ENCODE data around the gene NEURL1B. TPM values are rescaled to one million over a fixed set of nuclear protein-coding genes. Genes with fewer than 3 reads are reported as not detected.

Gene NEURL1B
- total and polyA plus RNA-seq, 12 donors = 9.8 to 99.9 (median 41.5) TPM

DNA sequence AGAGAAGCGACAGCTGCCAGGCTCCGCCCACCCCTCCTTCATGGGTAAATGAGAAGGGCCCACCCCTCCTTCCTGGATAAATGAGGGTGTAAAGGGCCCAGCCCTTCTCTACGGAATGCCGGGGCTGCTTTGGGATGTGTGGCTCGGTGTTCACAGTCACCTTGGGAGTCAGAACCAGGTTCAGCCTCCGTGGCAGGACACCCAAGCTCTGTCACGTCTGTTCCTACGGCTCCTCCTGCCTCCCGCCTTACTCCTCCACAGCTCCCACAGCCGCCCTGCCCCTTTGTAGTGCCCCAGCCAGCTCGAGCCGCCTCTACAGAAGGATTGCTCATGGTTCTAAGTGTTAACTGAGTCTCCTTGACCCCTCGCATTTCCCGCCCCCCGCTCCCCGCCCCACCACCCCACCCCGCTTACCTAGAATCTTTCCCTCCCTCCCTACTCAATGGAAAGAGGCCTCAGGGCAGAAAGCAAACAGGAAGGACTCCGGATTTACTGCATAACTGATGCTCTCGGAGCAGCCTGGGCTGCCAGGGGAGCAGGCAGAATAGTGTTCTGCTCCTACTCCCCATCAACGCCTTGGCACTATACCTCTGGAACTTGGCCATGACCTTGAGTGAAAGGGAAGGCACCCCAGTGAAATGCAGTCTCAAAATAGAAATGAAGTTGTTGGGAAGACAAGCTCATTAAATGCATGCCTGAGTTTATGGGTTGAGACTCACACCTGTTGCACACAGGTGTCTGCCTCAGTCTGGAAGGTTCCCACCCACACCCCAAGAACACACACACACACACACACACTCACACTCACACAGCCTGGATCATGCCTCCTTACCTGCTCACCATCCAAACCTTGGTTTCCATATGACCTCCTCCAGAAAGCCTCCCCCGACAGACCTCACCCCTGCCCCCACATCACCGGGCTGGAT, 59.6 kb downstream of the NEURL1B start:
- Histone ChIP-seq H3K9me3 (replicated peaks in 1 of 3) (no peaks in the 10 kb centered on the region), H3K4me1 (replicated peaks in 1 of 2) (peaks cover 5 to 13% of the 10 kb centered on the region in 2 donors), H3K4me3 (no peak overlapping the region), H3K27ac (peak overlapping the region in 1 of 5 donors; percentile 43), H3K36me3 (replicated peaks in 1 of 2) (no peaks in the 10 kb centered on the region), H3K27me3 (no peaks in the 10 kb centered on the region)
- 40 to 50% (median 44%) methylated on average over 13 to 22 of the region's 22 CpGs for WGBS, 4 donors
- TF ChIP-seq CTCF (IDR thresholded peaks at IDR 0.05) (no peak), POLR2A (IDR thresholded peaks at IDR 0.05) (no peak)
- DNase-seq = no peak
- intact Hi-C loops (cut with DNase I) = no loop called here

DNA sequence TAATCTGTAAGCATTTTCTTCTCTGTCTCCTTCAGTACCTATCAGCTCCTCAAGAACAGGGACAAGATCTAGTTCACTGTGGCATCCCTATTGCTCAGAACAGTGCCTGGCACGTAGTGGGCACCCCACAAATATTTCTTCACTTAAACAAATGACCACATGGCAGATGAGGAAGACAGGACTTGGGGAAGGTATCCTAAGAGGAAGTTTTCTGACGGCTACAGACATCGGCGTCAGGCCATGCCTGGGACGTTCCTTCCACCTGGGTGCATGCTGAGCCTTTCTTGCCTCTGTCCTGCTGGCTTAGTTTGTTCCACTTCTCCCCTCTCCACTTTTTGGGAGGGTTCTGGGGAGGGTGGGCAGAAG, 60.2 kb downstream of the NEURL1B start:
- Histone ChIP-seq H3K27me3 (no peaks in the 10 kb centered on the region), H3K36me3 (replicated peaks in 1 of 2) (no peaks in the 10 kb centered on the region), H3K4me3 (no peak overlapping the region), H3K4me1 (replicated peaks in 1 of 2) (peaks cover 5 to 13% of the 10 kb centered on the region in 2 donors), H3K9me3 (replicated peaks in 1 of 3) (no peaks in the 10 kb centered on the region), H3K27ac (no peak overlapping the region)
- intact Hi-C loops (cut with DNase I) = no loop called here
- 69 to 80% (median 74%) methylated on average over 5 of the region's 5 CpGs for WGBS, 4 donors
- TF ChIP-seq POLR2A (IDR thresholded peaks at IDR 0.05) = no peak
- no peak for TF ChIP-seq CTCF (IDR thresholded peaks at IDR 0.05)
- no peak for DNase-seq

GRCh38 chr5:172703952-172704351, 62.9 kb downstream of the NEURL1B start:
- no peaks in the 10 kb centered on the region for H3K9me3 ChIP-seq (replicated peaks in 1 of 3)
- H3K36me3 ChIP-seq (replicated peaks in 1 of 2) = no peaks in the 10 kb centered on the region
- no peak for TF ChIP-seq CTCF (IDR thresholded peaks at IDR 0.05)
- no peak for TF ChIP-seq POLR2A (IDR thresholded peaks at IDR 0.05)
- H3K27ac ChIP-seq = no peak overlapping the region
- H3K4me1 ChIP-seq (replicated peaks in 1 of 2) = peaks cover 0 to 4% of the 10 kb centered on the region in 2 donors
- intact Hi-C loops (cut with DNase I) = no loop called here
- no peaks in the 10 kb centered on the region for H3K27me3 ChIP-seq
- WGBS, 4 donors = 88 to 93% (median 90%) methylated on average over 7 of the region's 7 CpGs
- DNase-seq = no peak
- no peak overlapping the region for H3K4me3 ChIP-seq

- Histone ChIP-seq H3K9me3 (replicated peaks in 1 of 3) (no peaks in the 10 kb centered on the region), H3K27ac (no peak overlapping the region), H3K36me3 (replicated peaks in 1 of 2) (no peaks in the 10 kb centered on the region), H3K4me1 (replicated peaks in 1 of 2) (peaks cover 0 to 4% of the 10 kb centered on the region in 2 donors), H3K27me3 (no peaks in the 10 kb centered on the region), H3K4me3 (no peak overlapping the region)
- no peak for DNase-seq
- intact Hi-C loops (cut with DNase I) = loop anchor here (5.0 kb wide), 2 partner anchors 577 to 582 kb away; no protein-coding TSS in a partner anchor
- no peak for TF ChIP-seq CTCF (IDR thresholded peaks at IDR 0.05)
- no peak for TF ChIP-seq POLR2A (IDR thresholded peaks at IDR 0.05)
Observed at GRCh38 chr5:172705576-172706084, 64.6 kb downstream of the NEURL1B start.
